D341Med (cell line): Measurements from ENCODE around the gene PRR35.
A peak's percentile ranks its signal among the peaks of the same experiment; 100 is the strongest.

Experiments
- DNase-seq: peaks from one replicate; pipeline ENCODE4 v3.0.0; 2012; ENCODE audit warnings: low spot score

Gene PRR35

GRCh38 chr16:549544-550263 lies 10.5 kb upstream of the PRR35 start:
- no peak for DNase-seq

GRCh38 chr16:551210-551609 lies 9.0 kb upstream of the PRR35 start:
- DNase-seq: no peak

GRCh38 chr16:552171-552570 lies 8.0 kb upstream of the PRR35 start:
- DNase-seq: no peak

DNA sequence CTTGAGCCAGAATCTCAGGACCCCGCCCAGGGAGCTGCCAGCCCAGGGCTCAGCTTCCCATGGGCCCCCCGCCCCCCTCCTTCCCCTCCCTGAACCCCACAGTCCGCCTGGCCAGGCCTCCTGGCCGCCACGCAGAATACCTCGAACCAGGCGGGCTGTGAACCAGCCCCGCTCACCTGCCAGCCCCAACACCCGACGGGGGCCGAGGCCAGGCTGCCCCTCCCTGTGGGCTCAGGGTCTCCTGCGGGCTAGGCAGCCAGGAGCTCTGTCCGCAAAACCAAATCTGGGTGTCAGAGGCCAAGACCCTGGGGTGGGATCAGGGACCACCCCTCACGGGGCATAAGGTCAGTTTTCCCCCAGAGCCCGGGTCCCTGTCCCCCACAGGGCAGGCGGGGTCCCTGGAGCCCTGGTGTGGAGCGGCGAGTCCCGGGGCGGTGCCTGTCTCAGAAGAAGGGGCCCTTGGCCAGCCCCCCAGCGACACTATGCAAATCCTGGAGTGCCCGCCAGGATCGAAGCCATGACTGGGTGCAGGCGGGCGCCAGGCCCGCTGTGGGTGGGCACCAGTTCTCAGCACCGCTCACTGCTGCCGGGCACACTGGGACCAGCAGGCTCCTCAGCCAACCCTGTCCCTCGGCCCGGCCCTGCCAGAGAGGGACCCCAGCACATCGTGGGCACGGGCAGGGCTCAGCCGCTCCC lies 6.4 kb upstream of the PRR35 start:
- DNase-seq: no peak

- no peak for DNase-seq
Measured at GRCh38 chr16:554297-554621, 5.9 kb upstream of the PRR35 start.

DNA sequence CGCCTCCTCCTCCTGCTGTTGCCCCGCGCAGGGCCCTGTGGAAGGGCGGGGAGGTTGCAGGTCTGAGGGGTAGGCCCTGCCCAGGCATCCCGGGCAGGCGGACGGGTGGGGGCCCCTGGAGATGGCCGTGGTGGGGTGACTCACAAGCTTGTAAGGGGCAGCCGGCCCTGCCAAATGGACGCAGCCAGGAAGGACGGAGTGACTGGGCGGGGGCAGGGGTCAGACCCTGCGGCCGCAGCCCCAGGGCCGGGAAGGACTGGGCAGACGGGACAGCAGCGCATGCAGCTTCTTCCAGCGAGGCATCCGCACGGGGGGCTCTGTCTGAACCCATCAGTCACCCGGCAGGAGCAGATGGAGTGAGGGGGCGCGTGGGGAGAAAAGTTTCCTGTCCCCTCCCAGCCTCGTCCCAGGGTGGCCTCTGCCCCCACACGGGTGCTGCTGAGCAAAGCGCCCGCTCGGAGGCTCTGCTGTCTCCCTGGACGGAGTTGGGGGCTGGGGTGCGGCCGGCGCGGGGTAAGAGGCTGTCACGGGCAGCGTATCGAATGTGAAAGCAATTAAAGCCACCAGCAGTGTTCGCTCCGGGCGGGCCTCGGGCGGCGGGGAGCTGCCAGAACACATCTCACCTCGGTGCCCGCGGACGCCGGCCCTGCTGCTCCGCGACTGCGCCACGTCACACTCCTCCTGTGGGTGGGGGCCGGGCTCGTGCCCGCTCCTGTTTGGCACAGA lies 5.4 kb upstream of the PRR35 start:
- no peak for DNase-seq

DNA sequence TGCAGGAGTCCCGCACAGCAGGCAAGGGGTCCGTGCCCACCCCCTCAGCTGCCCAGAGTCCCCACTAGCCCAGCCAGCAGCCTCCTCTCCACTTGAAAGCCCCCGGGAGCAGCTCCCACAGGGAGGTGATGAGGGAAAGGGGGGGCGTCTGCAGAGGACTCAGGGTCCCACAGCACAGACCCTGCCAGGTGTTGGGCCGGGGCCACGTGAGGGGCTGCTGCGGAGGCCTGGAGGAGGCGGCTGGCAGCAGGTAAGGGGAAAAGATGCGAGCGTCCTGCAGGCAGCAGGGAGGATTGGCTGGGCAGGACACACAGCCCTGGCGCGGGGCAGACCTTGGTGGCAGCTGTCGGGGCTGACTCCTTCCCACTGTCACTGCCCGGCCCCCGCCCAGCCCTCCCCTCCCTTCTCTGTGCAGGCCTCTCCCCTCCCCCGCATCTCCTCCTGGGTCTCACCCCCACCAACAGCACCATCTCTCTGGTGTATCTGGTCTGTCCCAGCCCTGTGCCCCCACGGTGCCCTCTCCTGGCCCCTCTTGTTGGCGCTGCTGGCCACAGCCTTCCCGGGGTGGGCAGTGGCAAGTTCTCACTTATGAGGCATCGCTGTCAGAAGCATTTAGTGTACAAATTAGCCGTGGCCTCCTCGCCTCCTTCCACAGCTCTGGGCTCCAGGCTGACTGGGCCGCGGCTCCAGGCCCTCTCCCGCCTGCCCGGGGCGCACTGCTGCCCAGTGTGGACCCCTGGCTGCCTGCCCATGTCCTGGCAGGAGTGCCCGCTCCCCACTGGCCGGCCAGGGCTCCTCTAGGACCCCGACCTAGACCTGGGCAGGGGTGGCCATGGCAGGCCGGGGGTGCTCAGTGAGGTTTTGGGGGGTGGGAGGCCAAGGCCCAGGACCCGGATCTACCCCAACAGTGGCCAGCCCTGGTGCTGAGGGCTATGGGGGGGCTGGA lies 4.4 kb upstream of the PRR35 start:
- no peak for DNase-seq

DNA sequence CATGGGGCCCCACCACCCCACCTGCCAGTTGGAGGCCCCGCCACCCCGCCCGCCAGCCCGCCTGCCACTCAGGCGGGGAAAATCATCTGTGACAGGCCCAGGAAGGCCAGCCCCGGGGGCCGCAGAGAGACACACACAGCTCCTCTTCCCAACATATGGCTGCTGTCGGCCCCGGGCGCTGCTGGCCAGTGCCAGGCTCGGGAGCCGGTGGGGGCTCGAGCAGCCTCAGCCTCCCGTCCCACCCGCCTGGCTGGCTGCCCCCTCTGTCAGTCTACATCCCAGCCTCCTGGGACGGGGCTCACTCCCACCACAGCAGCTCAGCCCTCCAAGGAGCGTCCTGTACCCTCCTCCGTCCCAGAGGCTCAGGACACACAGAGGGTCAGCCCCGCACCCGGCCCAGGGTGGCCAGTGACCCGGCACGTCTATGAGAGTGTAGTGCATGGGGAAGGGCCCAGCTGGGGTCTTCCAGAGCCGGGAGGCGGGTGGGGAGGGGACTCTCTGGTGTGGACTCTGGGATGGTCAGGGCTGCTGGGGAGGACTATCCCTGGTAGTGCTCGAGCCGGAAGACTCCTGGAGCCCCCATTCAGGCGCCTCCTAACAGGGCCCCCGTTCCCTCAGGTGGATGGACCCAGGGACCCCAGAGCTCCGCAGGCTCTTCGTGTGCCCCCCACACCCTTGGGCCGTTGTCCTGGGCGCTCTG lies 3.6 kb upstream of the PRR35 start:
- DNase-seq: no peak

GRCh38 chr16:557463-558297 lies 2.5 kb upstream of the PRR35 start:
- no peak for DNase-seq

- DNase-seq: no peak
Measured at GRCh38 chr16:558298-559020, 1.7 kb upstream of the PRR35 start.

DNA sequence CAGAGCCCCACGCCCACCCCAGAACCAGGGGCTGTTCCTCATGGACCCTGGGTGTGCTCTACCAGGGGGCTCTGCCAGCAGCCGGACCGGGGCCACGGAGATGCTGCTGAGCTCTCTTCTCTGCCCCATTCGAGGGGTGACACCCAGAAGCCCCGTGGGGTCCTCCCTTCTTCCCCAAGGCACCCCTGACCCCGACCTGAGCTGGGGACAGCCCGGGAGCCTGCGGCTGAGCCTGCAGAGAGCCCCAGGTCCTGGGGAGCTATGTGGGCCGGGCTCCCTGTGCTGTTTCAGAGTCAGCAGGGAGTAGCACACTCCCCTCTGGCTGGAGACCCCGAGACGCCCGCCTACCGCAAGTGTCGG lies 1.2 kb upstream of the PRR35 start:
- DNase-seq: no peak

DNA sequence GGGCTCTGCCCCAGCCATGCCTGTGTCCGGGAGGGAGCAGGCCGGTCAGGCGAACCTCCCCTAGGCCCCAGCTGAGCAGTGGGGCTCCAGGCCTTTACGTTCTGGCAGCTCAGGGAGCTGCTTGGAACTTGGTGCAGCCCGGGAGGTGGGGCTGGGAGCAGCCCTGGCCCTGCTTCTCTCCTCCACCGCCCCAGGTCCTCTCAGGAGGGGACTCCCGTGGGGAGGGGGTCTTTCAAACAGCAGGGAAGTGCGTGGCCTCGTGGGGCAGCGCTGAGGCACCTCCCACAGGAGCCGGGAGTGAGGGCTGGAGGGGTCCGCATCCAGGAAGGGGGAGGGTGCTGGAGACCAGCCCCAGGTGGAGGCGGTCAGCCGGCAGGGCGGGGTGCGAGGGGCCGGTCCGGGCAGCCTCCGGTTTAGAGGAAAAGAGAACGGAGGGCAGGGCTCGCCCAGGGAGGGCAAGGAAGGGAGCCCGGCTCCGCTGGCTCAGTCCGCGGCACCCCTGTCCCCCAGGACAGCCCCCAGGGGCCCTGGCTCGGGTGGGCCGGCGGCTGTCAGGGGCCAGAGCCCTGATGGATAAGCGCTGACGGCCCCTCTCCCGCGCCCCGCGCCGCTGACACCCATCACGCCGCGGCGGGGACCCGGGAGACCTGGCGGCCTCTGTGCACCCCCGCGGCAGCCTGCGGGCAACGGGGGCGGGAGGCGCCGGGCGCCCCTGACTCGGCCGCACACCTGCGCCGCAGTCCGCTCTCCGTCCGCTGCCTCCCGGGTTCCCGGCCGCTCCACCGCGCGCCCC lies 587 bp upstream of the PRR35 start:
- DNase-seq: peak; percentile 51

DNA sequence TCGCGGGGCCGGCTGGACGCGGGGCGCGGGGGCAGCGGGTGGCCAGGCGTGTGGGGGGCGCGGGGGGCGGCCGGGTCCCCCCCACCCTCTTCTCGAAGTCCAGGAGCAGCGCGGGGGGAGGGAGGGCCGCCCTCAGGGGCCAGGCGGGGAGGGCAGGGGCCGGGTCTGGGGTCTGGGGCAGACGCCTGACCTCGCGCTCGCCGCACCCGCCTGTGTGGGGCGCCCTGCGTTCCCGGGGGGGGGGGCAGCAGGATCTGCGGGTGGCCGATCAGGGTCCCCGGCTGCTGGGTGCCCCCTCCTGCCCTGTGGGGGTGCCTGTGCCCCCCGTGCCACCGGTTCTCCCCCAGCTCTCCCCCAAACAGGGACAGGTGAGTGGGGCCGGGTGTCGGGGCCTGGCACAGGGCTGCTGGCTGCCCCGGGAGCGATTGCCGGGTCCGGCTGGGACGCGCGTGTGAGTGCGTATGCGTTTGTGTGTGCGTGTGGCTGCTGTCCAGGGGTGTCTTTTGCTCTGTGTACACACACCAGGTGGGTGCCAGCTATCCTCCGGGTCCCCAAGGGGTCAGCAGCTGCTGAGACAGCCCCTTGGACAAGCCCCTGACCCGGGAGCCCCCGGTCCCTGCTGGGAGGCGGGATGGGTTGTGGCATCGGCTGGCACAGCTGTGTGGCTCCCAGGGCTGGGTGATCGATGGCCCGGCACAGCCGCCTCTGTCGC lies 663 bp downstream of the PRR35 start:
- DNase-seq: no peak

GRCh38 chr16:561413-561794 lies 1.2 kb downstream of the PRR35 start:
- no peak for DNase-seq

DNA sequence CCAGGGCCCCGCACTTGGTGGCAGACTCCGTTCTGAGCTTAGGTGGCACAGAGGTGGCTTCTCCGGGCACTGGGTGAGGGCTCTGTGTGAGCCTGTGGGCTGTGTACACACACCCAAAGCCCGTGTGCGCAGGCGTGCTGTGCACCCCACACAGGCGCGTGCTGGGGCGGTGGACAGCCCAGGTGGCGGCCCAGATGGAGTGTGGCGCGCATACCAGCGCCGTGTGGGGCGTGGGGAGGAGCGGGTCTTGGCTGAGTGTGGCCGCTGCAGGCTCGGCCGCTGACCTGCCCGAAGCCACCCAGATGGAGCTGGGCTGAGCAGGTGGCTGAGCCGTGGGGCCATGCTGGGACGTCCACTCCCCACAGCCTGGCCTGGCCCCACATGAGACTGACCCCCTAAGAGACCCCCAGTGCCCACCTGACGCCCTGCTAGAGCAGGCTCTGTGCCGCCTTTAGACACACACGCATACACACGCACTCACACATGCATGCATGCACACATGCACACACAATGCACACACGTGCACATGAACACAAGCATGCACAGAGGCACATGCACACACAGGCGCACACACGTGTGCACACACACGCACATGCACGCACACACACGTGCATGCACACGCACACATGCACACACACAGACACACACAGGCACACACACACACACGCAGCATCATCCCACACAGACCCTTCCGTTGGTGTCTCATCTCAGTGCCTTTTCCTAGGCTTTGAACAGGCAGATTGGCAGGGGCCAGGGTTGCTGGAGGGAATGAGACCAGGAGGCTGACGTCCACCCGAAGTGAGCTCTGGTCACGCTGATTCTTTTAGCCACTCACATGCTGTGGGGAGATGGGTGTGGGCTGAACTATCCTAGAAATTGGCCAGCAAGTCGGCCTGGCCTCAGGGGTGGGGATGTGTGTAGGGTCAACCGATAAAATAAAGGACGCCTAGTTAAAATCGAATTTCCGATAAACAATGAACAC lies 2.1 kb downstream of the PRR35 start:
- DNase-seq: no peak

- no peak for DNase-seq
Measured at GRCh38 chr16:563072-563644, 3.0 kb downstream of the PRR35 start.
